HG03060 (cell line): ENCODE measurements around the gene LRRC59.

Experiments used
- ATAC-seq: cut with Tn5 transposase; IDR thresholded peaks from one replicate; pipeline ENCODE4 v1.9.1; 2021; ENCODE audit warnings: low read depth, moderate number of reproducible peaks; ENCODE audit not compliant: unreplicated experiment

The LRRC59 gene

DNA sequence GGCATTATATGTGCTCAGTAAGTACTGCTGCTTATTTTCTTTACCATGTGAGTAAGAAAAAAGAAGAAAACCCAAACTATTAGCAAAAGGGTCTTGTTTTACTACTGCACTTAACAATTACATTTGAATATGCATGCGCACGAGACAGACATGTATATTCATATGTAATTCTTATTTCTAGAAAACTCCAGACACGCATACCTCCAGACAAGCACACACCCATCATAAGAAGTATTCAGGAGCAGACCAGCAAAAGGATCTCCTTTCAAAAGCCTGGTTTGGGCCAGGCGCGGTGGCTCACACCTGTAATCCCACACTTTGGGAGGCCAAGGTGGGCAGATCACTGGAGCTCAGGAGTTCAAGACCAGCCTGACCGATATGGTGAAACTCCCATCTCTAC lies 7.8 kb downstream of the LRRC59 start:
- ATAC-seq = no peak

DNA sequence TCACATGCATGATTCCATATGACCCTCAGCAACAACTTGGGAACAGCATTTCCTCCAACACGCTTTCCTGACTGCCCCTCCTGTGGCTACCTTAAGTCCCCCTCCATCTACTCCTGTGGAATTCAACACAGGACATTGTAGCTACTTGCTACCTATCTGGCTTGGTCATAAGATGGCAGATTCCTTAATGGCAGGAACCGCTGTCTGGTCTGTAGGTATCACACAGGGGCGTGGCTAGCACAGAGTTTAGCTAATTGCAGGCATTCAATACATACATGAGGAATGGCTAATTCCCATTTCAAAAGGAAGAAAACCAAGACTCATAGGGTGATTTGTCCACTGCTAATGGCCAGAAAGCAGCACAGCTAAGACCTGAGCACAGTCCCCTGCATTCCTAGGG lies 8.6 kb downstream of the LRRC59 start:
- no peak for ATAC-seq

DNA sequence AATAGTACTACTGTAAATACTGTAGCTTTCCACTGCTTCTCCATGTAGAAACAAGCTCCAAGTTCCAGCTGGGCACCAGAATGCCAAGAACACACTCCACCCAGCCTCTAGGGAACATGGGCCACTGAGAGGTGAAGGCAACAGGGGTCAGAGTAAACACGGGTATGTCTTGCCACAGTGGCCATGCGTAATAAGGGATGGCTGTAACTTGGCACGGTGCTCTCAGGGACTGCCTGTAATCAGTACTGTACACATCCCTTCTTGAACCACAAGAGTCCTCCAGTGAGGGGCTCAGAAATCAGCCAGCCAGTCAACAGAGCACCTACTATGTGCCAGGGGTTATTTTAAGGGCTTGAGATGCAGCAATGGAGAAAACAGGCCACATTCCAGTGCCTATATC lies 10.8 kb downstream of the LRRC59 start:
- no peak for ATAC-seq

DNA sequence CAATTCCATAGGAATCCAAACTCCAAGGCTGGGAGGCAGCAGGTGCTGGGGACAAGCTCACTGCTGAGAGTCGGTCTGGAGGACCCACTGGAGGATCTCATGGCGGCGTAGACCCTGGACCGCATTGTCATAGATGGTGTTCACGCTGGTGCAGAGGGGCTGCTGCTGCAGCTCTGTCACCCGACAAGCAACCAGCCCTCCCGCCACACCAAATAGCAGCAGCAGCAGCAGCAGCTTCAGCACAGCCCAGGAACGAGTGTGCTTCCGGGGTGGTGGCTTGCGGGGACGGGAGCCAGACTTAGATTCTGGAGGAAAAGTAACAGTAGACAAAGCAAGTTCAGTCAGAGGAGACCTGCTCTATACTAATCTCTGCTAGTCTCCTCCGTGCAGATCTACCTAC lies 14.4 kb downstream of the LRRC59 start:
- ATAC-seq = no peak

DNA sequence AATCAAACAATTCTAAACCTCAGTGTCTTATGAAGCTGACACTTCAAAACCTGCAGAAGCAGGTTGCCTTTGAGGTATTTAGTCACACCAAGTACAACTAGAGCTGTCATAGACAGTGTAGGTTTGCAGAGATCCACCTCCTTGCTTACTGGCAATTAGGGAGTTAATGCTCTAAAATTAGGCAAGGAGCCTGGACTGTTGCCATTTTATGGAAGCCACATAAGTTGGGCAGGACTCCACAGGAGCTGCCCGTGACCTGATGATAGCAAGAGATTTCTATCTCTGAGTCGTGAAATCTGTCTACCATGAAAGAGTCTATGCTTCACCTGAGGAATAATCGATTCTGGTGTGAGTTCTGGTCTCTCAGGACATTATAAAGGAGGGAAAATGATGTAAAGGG lies 15.4 kb downstream of the LRRC59 start:
- no peak for ATAC-seq

DNA sequence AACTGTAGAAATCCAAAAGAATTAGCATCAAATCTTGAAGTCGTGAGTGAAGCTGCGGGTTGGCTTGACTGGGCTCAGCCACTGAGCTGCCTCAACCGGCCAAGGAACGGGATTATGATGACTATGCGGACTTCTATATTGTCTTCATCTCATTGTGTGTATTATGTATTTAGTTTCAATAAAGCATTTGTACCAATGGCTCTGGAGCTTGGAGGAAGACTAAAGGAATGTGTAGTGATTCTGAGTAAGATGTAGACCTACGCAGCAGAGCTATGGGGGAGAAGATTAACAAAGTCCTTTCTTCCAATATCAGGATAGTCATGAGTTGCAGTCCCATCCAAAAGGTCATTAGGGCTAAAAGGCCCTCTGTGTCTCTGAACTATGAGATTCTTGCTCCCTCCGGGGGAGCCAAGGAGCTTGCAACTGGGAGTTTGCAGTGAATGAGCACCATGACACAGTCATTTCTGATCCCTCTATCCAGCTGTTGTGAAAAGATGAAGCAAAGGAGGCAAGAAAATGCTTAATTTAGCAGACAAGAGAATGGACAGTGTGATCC lies 16.0 kb downstream of the LRRC59 start:
- no peak for ATAC-seq

DNA sequence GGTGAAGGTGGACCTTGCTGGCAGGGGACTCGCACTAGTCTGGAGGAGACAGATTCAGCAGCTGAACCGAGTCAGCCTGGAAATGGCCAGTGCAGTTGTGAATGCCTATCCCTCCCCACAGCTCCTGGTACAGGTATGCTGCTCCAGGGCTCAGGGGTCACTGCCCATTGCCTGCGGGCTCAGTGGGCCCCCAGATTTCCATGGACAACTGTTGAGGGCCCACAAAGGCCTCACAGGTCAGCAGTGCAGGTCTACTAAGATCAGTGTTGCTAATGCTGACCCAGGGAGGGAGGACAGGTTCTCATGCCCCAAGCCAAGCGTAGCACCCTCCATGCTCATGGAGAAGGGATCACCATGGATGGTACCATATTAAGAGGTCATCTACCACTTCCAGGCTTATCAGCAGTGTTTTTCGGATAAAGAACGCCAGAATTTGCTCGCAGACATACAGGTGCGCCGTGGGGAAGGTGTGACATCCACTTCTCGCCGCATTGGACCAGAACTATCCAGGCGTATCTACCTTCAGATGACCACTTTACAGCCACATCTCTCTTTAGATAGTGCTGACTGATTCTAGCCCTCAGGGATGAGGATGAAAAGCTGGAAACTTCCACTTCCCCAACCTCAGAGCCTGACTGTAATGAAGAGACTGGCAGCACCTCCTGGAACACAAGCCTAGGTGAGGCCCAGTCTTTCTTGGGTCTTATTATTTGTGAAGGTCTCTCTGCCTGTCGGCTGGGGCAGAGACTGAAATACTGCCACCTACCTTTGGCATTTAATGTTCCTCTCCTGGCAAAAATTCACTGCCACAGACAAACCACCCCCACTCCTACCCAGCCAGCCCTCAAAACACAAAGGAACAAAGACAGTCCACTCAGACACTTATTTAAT lies 16.7 kb downstream of the LRRC59 start:
- no peak for ATAC-seq

DNA sequence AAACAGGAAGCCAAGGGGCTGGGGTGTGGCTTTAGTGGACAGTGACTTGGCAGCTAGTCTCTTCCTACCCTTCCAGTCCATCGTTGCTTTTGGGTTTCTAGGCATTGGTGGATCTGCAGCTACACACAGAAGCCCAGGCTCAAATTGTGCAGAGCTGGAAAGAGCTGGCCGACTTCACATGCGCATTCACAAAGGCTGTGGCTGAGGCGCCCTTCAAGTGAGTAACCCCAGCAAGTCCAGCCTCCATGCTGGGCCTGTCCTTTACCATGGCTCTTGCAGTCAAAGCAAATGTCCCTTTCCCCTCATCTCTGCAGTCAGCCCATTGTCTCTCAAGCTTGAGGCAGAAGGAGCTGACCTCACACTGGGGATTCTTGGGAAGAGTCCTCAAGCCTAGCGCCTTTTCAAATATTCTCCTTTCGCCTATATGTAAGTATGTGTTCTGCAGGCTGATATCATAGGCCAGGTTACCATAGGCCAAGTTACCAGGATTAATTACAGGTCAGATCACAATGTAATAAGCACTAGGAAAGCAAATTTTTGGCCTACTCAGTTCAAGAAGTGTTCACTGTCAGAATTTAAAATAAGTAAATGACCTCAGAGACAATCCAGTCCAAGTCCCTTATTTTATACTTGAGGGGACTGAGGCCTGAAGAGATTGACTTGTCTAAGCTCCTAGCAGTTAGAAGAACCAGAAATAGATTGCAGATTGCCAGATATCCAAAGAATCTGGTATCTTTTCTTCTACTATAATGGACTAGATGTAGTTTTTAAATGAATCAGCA lies 17.8 kb downstream of the LRRC59 start:
- ATAC-seq = no peak

DNA sequence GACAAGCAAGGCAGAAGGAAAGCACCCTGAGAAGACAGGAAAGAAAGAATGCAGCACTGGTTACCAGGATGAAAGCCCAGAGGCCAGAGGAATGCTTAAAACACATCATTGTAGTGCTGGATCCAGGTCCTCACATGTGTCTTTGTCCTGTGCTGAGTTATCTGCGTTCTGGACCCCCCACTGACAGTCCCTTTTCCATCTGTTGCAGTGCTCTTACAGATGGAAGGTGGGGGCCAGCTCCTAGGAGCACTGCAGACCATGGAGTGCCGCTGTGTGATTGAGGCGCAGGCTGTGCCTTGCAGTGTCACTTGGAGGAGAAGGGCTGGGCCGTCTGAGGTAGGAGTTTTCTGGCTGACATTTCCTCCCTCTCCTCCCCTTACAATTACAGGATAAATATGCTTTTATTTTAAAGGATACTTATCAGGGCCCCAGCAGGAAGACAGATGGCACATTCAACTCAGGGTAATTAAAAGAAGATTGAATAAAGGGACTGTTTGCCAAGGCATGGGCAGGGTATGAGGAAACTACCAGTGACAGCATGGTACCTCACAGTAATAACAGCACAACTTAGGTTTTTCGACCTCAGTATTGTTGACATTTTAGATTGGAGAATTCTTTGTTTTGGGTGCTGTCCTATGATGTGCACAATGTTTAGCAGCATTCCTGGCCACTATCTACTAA lies 21.3 kb downstream of the LRRC59 start:
- ATAC-seq = no peak

DNA sequence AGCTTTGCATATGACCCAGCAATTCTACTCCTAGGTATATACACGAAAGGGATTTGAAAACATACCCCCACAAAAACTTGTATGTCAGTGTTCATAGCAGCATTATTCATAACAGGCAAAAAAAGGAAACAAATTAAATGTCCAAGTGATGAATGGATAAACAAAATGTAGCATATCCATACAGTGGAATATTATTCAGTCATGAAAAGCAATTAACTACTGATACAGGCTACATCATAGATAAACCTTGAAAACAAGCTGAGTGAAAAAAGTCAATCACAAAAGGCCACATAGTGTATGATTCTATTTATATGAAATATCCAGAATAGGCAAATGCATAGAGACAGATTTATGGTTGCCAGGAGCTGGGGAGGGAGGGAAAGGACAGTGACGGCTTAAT lies 23.6 kb downstream of the LRRC59 start:
- ATAC-seq = no peak

DNA sequence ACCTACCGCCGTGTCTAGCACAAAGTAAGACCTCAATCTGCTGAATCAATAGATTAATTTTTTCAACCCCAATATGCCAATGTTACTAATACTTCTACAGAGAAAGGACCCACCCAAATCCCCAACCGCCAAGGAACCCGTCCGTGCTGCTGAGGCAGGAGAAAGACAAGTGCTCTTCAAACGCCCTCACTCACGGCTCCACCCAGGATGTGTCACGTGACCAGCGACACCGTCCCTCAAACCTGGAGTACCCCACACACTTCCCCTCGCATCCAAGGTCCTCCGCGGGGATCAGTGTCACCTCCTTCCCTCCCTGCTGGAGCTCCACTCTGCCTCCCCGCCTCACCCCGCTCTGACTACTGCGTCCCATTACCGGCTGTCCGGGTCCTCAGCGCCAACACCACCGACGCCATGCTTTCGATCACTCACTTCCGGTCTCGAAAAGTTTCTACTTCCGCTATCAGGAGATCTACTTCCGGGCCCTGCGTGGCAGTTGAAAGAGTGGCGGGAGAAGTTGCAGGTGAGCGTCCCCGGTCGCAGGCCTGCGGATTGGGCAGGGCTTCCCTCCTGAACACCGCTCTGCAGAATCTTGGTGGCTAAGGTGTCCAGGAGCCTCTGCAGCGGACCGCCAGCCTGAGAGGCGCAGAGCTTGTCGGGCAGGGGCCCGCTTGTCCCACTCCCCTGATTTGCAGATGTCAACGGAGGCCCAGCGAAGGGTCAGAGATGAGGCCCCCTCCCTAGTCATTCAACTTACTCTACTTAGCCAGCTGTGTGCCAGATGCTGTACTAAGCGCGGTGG lies 24.4 kb downstream of the LRRC59 start, which contains the start of the genes EME1 and MRPL27:
TSS of gene EME1 (plus strand) at position 472 of the 799 bp plus-strand sequence. CDS start 1,980 bp downstream, outside the sequence.
TSS of gene MRPL27 (minus strand) at position 427 of the 799 bp plus-strand sequence. CDS start at position 413, 14 bp downstream.
- ATAC-seq = peak; percentile 66

DNA sequence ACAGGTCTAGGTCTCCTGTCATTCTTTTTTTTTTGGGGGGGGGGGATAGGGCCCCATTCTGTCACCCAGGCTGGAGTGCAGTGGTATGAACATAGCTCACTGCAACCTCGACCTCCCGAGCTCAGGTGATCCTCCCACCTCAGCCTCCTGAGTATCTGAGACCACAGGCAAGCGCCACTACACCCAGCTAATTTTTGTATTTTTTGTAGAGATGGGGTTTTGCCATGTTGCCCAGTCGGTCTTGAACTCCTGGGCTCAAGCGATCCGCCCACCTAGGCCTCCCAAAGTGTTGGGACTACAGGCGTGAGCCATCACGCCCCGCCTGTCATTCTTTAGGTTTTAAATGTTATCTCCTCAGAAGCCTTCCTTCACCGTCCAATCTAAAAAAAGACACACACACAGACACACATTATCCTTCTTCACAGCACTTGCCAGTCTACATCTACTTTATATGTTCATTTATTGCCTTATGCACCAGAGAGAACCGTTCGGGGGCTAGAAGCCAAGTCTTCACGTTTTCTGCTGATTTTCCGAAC lies 25.0 kb downstream of the LRRC59 start:
- no peak for ATAC-seq

DNA sequence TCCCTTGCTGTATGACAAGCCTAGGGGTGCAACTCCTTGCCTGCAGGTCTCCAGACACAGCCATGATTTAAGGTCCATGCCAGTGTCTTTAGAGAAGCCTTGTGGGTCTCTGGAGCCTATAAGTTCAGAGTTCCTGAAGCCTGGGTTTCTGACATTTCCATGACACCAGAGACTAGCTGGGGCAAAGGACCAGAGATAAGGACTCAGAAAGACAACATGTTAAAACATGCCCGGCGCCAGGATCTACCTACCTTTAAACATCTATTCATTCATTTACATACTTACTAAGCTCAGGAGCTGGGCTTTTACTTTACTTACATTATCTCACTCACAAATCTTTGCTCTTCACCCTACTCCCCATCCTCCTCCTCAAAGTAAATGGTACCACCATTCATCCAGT lies 25.8 kb downstream of the LRRC59 start:
- no peak for ATAC-seq

DNA sequence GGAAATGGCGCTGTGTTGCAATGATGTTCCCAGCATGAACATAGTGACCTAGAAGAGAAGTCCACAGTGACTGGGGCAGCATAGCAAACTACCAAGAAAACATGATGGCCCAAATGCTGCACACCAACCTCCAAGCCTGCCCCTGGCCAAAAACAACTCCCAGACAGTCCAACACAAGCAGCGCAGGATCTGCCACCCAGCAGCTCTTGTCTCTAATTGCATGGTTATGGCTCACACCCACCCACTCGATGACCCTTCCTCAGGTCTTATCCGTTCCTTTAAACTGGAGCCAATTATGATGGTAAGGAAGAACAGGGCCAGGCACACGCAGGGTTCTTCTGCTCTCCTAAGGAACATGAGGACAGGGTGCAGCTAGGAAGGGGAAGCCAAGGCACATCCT lies 27.3 kb downstream of the LRRC59 start:
- no peak for ATAC-seq

DNA sequence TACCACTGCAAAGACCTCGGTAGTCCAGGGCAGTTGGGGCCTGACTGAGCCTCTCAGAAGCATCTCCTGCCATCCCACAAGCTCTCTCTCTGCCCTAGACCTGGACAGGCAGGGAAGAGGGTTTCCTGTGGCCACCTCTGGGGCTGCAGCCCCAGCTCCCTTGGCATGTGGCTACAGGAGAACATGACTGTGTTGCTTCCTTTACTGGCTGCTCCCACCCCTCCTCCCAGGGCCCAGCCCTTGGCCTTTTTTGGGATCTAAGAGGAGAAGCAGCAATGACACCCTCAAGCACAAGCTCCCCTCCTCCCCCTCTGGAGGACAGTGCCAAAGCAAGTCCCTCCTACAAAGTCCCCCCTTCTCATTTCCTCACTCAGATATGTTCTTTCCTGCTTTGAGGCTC lies 29.9 kb downstream of the LRRC59 start:
- ATAC-seq = no peak

DNA sequence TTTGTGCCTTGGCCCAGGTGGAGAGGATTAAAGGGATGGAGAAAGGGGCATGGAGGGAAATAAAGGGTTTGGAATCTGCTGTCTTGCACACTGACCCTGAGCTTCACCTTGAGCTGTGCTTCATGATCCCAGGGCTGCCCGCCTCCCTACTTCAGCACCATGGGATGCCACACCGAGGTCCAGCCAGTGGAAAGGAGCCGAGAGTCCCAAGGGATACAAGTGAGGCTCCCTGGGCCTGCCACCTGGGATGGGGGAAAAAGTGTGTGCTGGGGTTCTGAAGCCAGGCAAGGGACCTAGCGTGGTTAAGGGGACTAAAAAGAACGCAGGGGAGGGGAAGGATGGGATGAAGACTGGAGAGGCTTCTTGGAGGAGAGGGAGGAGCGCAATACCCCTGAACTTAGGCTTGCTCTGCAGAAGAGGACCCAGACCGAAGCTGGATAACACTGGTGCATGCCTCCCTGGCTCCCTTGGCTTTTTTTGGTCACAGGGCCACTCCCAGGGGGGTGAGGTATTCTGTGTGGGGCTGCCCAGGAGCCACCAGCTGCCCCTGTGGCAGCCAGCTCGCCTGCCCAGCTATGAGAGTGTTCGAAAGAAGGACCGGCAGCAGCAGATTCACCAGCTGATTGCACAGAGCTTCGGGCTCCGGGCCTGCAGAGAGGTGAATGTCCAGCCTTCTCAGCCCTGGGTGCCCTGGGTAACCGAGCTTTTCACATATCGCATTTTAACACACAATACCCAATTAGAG lies 31.5 kb downstream of the LRRC59 start:
- ATAC-seq = no peak

DNA sequence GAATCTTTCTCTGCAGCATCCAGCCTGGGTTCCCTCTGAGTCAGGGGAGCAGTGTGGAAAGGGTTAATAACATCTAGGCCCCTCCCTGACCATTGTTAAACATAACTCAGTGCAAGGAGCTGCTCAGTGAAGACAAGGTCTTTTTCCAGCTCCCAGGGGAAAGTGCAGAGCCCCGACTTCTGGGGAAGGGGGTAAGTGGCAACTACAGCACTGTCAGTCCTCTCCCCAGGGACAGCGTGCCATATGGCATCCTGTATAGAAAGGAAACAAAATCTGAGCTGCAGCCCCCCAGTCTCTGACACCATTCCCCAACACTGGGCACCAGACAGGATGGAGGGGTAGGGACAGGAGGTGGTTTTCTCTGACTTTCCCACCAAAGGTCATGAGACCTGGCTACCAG lies 32.2 kb downstream of the LRRC59 start:
- no peak for ATAC-seq

DNA sequence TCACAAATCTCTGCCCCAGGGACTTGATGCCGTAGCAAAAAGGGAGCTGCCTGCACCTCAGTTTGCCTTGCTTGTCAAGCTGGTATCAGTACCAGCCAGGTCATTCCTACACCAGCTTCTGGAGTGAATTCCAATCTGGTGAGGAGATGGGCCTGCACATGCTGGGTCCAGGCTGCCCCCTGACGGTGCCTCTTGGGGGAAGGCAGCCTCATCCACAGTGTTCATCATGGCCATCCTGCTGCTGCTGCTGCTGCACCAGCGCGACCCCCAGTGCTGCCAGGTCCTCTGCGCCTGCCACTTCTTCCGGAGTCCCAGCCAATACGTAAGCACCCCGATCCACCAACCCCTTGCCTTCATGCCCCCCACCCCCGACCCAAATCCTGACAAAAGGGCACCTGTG lies 32.6 kb downstream of the LRRC59 start:
- ATAC-seq = no peak

DNA sequence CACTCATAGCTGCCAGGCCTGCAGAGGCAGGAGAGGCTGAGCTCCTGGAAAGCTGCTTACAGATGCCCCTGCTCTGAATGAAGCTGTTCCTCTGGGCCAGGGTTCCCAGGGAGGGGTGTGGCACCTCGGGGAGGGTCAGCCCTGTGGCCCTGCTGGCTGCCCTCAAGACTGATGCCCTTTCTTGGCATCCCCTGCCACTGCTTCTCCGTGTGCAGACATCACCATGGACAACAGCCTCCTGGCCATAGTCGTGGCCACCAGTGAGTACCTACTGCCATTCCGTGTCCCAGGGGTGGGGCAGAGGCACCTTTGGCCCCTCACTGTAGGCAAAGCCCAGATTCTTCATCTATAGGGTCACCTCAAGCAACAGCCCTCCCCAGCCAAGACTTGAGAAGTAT lies 33.3 kb downstream of the LRRC59 start:
- ATAC-seq = no peak
